ENCODE data around the gene GLRA3.

The GLRA3 gene

GRCh38 chr4:174665799-174666198 is 163.2 kb downstream of the GLRA3 start:
- H2AFZ ChIP-seq: no peak overlapping the region
- H3K4me2 ChIP-seq (ENCODE audit: low read length): no peak overlapping the region
- H3K79me2 ChIP-seq: no peaks in the 10 kb centered on the region
- no peaks in the 10 kb centered on the region for H3K9me3 ChIP-seq (ENCODE audit: control insufficient read depth, low read length)
- H3K27ac ChIP-seq: no peak overlapping the region
- H3K4me3 ChIP-seq (ENCODE audit: low read depth, low read length): no peak overlapping the region
- no peak for TF ChIP-seq CTCF (IDR thresholded peaks at IDR 0.05)
- no peaks in the 10 kb centered on the region for H3K36me3 ChIP-seq (ENCODE audit: control insufficient read depth, insufficient read depth, low read length)
- H3K9ac ChIP-seq: no peak overlapping the region
- no peaks in the 10 kb centered on the region for H3K27me3 ChIP-seq (ENCODE audit: control insufficient read depth, insufficient read depth, low read length)
- H3K4me1 ChIP-seq: no peaks in the 10 kb centered on the region

- no peak overlapping the region for H3K4me2 ChIP-seq (ENCODE audit: low read length)
- no peak overlapping the region for H3K27ac ChIP-seq
- no peaks in the 10 kb centered on the region for H3K79me2 ChIP-seq
- H3K9me3 ChIP-seq (ENCODE audit: control insufficient read depth, low read length): no peaks in the 10 kb centered on the region
- no peak overlapping the region for H3K4me3 ChIP-seq (ENCODE audit: low read depth, low read length)
- H3K4me1 ChIP-seq: no peaks in the 10 kb centered on the region
- H3K36me3 ChIP-seq (ENCODE audit: control insufficient read depth, insufficient read depth, low read length): no peaks in the 10 kb centered on the region
- H2AFZ ChIP-seq: no peak overlapping the region
- no peak for TF ChIP-seq CTCF (IDR thresholded peaks at IDR 0.05)
- no peak overlapping the region for H3K9ac ChIP-seq
- H3K27me3 ChIP-seq (ENCODE audit: control insufficient read depth, insufficient read depth, low read length): no peaks in the 10 kb centered on the region
Observed at GRCh38 chr4:174663216-174663615, 165.8 kb downstream of the GLRA3 start.

- no peak for TF ChIP-seq CTCF (IDR thresholded peaks at IDR 0.05)
- H3K79me2 ChIP-seq: no peaks in the 10 kb centered on the region
- H3K36me3 ChIP-seq (ENCODE audit: control insufficient read depth, insufficient read depth, low read length): no peaks in the 10 kb centered on the region
- no peak overlapping the region for H3K9ac ChIP-seq
- no peak overlapping the region for H3K4me2 ChIP-seq (ENCODE audit: low read length)
- H3K27ac ChIP-seq: no peak overlapping the region
- no peak overlapping the region for H3K4me3 ChIP-seq (ENCODE audit: low read depth, low read length)
- H3K9me3 ChIP-seq (ENCODE audit: control insufficient read depth, low read length): no peaks in the 10 kb centered on the region
- no peaks in the 10 kb centered on the region for H3K27me3 ChIP-seq (ENCODE audit: control insufficient read depth, insufficient read depth, low read length)
- no peak overlapping the region for H2AFZ ChIP-seq
- no peaks in the 10 kb centered on the region for H3K4me1 ChIP-seq
Observed at GRCh38 chr4:174658246-174658645, 170.8 kb downstream of the GLRA3 start.

- Histone ChIP-seq H2AFZ (no peak overlapping the region), H3K36me3 (ENCODE audit: control insufficient read depth, insufficient read depth, low read length) (no peaks in the 10 kb centered on the region), H3K4me1 (no peaks in the 10 kb centered on the region), H3K9ac (no peak overlapping the region), H3K9me3 (ENCODE audit: control insufficient read depth, low read length) (no peaks in the 10 kb centered on the region), H3K27ac (no peak overlapping the region), H3K27me3 (ENCODE audit: control insufficient read depth, insufficient read depth, low read length) (no peaks in the 10 kb centered on the region), H3K4me3 (ENCODE audit: low read depth, low read length) (no peak overlapping the region), H3K79me2 (no peaks in the 10 kb centered on the region), H3K4me2 (ENCODE audit: low read length) (no peak overlapping the region)
- no peak for TF ChIP-seq CTCF (IDR thresholded peaks at IDR 0.05)
Observed at GRCh38 chr4:174657472-174657871, 171.6 kb downstream of the GLRA3 start.

GRCh38 chr4:174654634-174655033 is 174.4 kb downstream of the GLRA3 start:
- H3K4me2 ChIP-seq (ENCODE audit: low read length): no peak overlapping the region
- no peaks in the 10 kb centered on the region for H3K4me1 ChIP-seq
- no peak overlapping the region for H3K9ac ChIP-seq
- no peaks in the 10 kb centered on the region for H3K36me3 ChIP-seq (ENCODE audit: control insufficient read depth, insufficient read depth, low read length)
- H3K4me3 ChIP-seq (ENCODE audit: low read depth, low read length): no peak overlapping the region
- H2AFZ ChIP-seq: no peak overlapping the region
- no peaks in the 10 kb centered on the region for H3K27me3 ChIP-seq (ENCODE audit: control insufficient read depth, insufficient read depth, low read length)
- TF ChIP-seq CTCF (IDR thresholded peaks at IDR 0.05): no peak
- no peaks in the 10 kb centered on the region for H3K9me3 ChIP-seq (ENCODE audit: control insufficient read depth, low read length)
- H3K27ac ChIP-seq: no peak overlapping the region
- H3K79me2 ChIP-seq: no peaks in the 10 kb centered on the region

All from parathyroid adenoma (tissue), 2 donors.